Measurements from ENCODE around the gene CPNE7. TPM values are rescaled to one million over a fixed set of nuclear protein-coding genes. Genes with fewer than 3 reads are reported as not detected.

CPNE7 gene
- total and polyA plus RNA-seq, 2 of the 4 experiments (the other 2 are of a cell fraction), result 5.4 to 17.4 TPM

DNA sequence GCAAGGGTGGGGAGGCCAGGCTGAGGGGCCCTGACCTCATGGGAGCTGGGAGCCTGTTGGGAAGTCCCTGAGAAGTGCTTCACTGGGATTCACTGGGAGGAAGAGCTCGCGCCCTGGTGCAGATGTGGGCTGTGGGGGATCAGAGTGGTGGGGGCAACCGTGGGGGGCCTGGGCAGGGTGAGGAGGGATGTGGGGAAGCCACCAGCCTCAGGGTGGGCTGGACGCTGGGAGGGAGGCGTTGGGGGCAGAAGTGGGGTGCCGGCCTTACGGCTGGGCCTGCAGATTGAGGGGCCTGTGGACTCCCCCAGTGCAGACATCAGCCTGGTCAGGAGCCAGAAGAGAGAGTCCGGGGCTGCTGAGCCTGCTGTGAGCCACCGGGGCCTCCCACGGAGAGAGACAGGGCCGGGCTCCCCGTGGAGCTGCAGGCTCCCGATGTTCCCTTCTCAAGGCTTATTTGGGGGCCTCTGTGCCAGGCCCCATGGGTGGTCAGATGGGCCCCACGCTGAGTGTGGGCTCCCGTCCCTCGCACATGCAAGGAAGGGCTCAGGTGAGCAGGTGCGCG is 45.7 kb downstream of the CPNE7 start:
- Histone ChIP-seq H3K4me3 (ENCODE audit: insufficient read depth, low read depth, low read length) (no peak overlapping the region), H3K9me1 (ENCODE audit: insufficient read depth, low read length) (no peaks in the 10 kb centered on the region), H2BK5ac (ENCODE audit: low read depth, low read length, poor library complexity, severe bottlenecking) (no peak overlapping the region), H2AFZ (replicated peaks; ENCODE audit: low read length, poor library complexity) (no peak overlapping the region), H2AK9ac (replicated peaks; ENCODE audit: low read depth, low read length, poor library complexity) (no peak overlapping the region), H2BK120ac (ENCODE audit: low read depth, low read length) (no peak overlapping the region), H3K23ac (ENCODE audit: low read depth, low read length) (no peak overlapping the region), H3K27me3 (ENCODE audit: control insufficient read depth, insufficient read depth, low read length) (peaks cover 43% of the 10 kb centered on the region), H2BK15ac (ENCODE audit: low read depth, low read length) (no peak overlapping the region), H3K18ac (ENCODE audit: low read depth, low read length) (no peak overlapping the region), H3K79me1 (ENCODE audit: low read depth in 1 of 2, low read length in 2 of 2) (no peaks in the 10 kb centered on the region), H4K20me1 (ENCODE audit: insufficient read depth, low read length) (no peaks in the 10 kb centered on the region), H3K4me1 (ENCODE audit: control insufficient read depth, insufficient read depth, low read length) (peaks cover 2% of the 10 kb centered on the region; the same call in 1 of the 2 replicates), H4K5ac (ENCODE audit: low read depth, low read length) (no peak overlapping the region), H4K8ac (ENCODE audit: low read depth in 2 of 2, low read length in 2 of 2) (no peak overlapping the region), H3K36me3 (ENCODE audit: control insufficient read depth, insufficient read depth, low read length) (no peaks in the 10 kb centered on the region), H3K14ac (replicated peaks; ENCODE audit: low read depth, low read length) (no peak overlapping the region), H2BK20ac (ENCODE audit: low read depth, low read length) (no peak overlapping the region), H3K27ac (ENCODE audit: insufficient read depth, low read length) (no peak overlapping the region), H3K4me2 (ENCODE audit: low read depth, low read length) (no peak overlapping the region), H3K4ac (ENCODE audit: low read depth, low read length) (no peak overlapping the region), H2AK5ac (ENCODE audit: low read depth, low read length) (no peak overlapping the region), H4K91ac (ENCODE audit: insufficient read depth, low read depth, low read length) (no peak overlapping the region), H3K9ac (ENCODE audit: low read depth, low read length) (no peak overlapping the region), H3K56ac (ENCODE audit: extremely low read depth, insufficient read depth, low read length) (no peak overlapping the region), H3K9me3 (ENCODE audit: control insufficient read depth, insufficient read depth, low read length) (no peaks in the 10 kb centered on the region)
- dilution Hi-C loops (cut with HindIII; ENCODE audit: low sequenced_read_pairs, unreplicated experiment), result no loop called here
- CTCF ChIA-PET, result no interaction called here
- BruUV-seq (replicated peaks), result no TSS peak
- intact Hi-C loops (cut with micrococcal nuclease), result no loop called here
- in situ Hi-C loops (cut with MboI; ENCODE audit: low sequenced_read_pairs), result no loop called here
- TF ChIP-seq, protein P1, sequence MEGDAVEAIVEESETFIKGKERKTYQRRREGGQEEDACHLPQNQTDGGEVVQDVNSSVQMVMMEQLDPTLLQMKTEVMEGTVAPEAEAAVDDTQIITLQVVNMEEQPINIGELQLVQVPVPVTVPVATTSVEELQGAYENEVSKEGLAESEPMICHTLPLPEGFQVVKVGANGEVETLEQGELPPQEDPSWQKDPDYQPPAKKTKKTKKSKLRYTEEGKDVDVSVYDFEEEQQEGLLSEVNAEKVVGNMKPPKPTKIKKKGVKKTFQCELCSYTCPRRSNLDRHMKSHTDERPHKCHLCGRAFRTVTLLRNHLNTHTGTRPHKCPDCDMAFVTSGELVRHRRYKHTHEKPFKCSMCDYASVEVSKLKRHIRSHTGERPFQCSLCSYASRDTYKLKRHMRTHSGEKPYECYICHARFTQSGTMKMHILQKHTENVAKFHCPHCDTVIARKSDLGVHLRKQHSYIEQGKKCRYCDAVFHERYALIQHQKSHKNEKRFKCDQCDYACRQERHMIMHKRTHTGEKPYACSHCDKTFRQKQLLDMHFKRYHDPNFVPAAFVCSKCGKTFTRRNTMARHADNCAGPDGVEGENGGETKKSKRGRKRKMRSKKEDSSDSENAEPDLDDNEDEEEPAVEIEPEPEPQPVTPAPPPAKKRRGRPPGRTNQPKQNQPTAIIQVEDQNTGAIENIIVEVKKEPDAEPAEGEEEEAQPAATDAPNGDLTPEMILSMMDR (conservative IDR thresholded peaks at IDR 0.05; ENCODE audit: low read depth, low read length), result no peak
- TF ChIP-seq MAFK (IDR thresholded peaks at IDR 0.05; ENCODE audit: low read depth, low read length) (no peak), MAZ (IDR thresholded peaks at IDR 0.05; ENCODE audit: borderline replicate concordance, low read depth, low read length) (no peak), SMC3 (IDR thresholded peaks at IDR 0.05; ENCODE audit: low read depth, low read length) (no peak), RCOR1 (IDR thresholded peaks at IDR 0.05; ENCODE audit: insufficient replicate concordance, low read length) (no peak), BHLHE40 (IDR thresholded peaks at IDR 0.05; ENCODE audit: low read depth, low read length) (no peak), CHD1 (IDR thresholded peaks at IDR 0.05; ENCODE audit: low read depth, low read length) (no peak), MXI1 (IDR thresholded peaks at IDR 0.05; ENCODE audit: borderline replicate concordance, low read depth, low read length) (no peak), FOS (IDR thresholded peaks at IDR 0.05; ENCODE audit: low read depth, low read length) (no peak), POLR2A (IDR thresholded peaks at IDR 0.05; ENCODE audit: low read depth, low read length) (no peak), RAD21 (IDR thresholded peaks at IDR 0.05; ENCODE audit: low read length) (no peak), NFE2L2 (IDR thresholded peaks at IDR 0.05; ENCODE audit: low read depth, low read length) (no peak), CEBPB (IDR thresholded peaks at IDR 0.05; ENCODE audit: low read depth, low read length) (no peak), RFX5 (IDR thresholded peaks at IDR 0.05; ENCODE audit: low read depth, low read length) (no peak)
- TF ChIP-seq, protein P2, sequence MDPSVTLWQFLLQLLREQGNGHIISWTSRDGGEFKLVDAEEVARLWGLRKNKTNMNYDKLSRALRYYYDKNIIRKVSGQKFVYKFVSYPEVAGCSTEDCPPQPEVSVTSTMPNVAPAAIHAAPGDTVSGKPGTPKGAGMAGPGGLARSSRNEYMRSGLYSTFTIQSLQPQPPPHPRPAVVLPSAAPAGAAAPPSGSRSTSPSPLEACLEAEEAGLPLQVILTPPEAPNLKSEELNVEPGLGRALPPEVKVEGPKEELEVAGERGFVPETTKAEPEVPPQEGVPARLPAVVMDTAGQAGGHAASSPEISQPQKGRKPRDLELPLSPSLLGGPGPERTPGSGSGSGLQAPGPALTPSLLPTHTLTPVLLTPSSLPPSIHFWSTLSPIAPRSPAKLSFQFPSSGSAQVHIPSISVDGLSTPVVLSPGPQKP (IDR thresholded peaks at IDR 0.05; ENCODE audit: borderline replicate concordance, low read depth, low read length), result no peak
- TF ChIP-seq, protein P3, sequence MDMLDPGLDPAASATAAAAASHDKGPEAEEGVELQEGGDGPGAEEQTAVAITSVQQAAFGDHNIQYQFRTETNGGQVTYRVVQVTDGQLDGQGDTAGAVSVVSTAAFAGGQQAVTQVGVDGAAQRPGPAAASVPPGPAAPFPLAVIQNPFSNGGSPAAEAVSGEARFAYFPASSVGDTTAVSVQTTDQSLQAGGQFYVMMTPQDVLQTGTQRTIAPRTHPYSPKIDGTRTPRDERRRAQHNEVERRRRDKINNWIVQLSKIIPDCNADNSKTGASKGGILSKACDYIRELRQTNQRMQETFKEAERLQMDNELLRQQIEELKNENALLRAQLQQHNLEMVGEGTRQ (IDR thresholded peaks at IDR 0.05; ENCODE audit: low read depth, low read length), result no peak
- DNase-seq, result no peak
- 83% methylated on average over 10 of the region's 18 CpGs; no CpG with 5 or more reads in 1 of the 2 experiments for WGBS, 2 experiments (ENCODE audit: extremely low coverage in 2 of 2, insufficient read length in 1 of 2)
- POLR2A ChIA-PET (ENCODE audit: unreplicated experiment), result no interaction called here
- no peak for ATAC-seq (ENCODE audit: low read depth)
